GM18505 (cell line): ENCODE data around the gene ABCA7.
A peak's percentile ranks its signal among the peaks of the same experiment; 100 is the strongest.
"Not testable (repeated sequence)": the region's sequence is repeated elsewhere in the genome, so short reads cannot be mapped to it uniquely, and the experiment has no call there.

ENCODE experiments used
- ATAC-seq: cut with Tn5 transposase; IDR thresholded peaks from one replicate; pipeline ENCODE4 v1.9.1; 2021; ENCODE audit not compliant: unreplicated experiment
- POLR2A ChIP-seq: IDR thresholded peaks from 4 replicates; pipeline ENCODE4 v1.6.1; 2011; ENCODE audit warnings: borderline replicate concordance; ENCODE audit not compliant: insufficient read depth, insufficient read length; ENCODE audit errors: extremely low read depth

Gene ABCA7

DNA sequence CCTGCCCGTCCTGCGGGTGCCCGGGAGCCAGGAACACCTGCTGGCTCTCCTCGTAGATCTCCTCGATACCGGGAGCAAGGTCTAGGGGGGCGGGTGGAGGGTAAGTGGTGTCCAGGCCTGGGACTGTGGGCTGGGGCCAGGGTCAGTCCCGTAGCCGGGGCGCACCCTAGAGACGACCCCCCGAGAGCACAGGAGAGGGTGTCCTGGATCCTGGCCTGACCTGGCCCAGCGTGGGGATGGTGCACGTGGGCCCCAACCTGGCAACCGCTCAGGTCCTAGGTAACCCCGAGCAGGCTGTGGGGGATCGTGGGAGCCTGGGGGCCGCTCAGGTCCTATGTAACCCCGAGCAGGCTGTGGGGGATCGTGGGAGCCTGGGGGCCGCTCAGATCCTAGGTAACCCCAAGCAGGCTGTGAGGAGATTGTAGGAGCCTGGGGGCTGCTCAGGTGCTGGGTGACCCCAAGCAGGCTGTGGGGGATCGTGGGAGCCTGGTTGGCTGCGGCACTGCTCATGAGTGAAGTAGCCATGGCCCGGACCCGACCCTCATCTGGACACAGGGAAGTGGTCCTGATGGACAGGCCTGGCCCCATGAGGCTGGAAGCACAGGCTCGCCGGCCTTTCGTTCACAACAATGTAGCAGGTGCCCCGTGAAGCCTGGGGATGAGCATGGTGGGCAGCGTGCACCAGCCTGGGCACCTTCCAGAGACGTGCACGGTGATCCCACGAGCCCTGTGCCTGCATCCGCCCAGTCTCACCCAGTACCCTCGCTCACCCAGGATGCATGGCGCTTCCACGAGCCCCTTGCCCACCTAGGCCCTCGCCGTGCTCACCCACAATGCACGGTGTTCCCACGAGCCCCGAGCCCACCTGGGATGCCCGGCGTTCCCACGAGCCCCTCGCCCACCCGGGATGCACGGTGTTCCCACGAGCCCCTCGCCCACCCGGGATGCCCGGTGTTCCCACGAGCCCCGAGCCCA is 70.1 kb downstream of the ABCA7 start:
- ATAC-seq: no peak
- TF ChIP-seq POLR2A: no peak

DNA sequence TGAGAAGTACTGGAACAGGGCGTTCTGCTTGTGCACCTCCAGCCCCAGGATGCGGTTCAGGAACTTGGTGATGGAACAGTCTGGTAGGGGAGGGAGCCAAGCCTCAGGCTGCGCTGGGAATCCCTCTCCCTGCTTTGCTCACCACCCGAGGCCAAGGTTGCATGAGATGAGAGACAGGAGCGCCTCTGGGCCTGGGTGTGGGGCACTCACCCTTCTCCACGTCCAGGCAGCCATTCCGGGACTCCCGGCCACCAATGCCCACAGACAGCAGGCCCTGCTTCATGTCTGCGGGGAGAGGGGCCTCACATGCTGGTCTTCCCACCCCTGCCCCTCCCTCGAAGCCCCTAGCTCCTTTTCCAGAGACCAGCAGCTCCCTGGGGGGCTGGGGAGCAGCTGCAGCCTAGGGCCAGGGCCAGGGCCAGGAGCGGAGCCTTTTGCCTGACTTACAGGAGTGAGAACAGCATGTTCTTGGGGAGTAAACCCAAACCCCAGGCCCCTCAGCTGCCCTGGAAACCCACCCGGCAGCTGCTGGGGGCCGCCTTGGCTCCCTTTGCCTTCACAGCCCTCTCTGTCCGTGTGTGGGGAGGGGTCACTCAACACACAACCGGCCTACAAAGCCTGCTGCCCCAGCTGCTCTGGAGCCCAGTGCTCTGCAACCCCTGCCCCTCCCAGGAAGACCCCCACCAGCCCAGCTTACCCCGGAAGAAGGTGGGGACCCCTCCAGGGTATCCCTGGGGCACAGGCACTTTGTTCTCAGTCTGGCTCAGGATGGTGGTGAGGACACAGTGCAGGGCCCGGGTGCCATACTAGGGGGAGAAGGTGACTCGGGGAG is 71.1 kb downstream of the ABCA7 start:
- TF ChIP-seq POLR2A: no peak
- ATAC-seq: no peak

DNA sequence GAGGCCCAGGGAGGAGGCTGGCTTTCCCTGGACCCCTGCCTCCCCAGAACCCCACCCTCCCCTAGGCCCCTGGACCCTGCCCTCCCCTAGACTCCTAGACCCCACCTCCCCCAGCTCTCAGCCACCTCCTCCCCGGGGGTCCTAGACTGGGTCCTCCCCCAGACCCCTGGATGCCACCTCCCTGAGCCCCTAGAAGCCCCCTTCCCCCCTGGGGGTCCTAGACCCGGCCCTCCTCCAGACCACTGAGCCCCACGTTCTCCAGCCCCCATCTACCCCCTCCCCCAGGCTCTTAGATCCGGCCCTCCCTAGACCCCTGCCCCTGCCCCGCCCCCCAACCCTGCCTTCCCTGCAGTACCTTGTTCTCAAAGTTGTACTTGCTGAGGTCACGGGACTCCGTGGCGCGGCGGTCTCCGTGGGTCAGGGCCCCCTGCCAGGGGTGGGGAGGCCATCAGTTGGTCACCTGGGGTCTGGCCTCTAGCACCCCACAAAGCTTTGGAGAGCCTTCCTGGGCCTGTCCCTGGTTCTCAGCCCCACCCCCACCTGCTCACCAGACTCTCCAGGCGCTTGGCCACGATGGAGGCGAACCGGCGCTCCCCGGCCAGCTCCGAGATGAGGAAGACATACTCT is 71.8 kb downstream of the ABCA7 start:
- ATAC-seq: no peak
- TF ChIP-seq POLR2A: no peak

DNA sequence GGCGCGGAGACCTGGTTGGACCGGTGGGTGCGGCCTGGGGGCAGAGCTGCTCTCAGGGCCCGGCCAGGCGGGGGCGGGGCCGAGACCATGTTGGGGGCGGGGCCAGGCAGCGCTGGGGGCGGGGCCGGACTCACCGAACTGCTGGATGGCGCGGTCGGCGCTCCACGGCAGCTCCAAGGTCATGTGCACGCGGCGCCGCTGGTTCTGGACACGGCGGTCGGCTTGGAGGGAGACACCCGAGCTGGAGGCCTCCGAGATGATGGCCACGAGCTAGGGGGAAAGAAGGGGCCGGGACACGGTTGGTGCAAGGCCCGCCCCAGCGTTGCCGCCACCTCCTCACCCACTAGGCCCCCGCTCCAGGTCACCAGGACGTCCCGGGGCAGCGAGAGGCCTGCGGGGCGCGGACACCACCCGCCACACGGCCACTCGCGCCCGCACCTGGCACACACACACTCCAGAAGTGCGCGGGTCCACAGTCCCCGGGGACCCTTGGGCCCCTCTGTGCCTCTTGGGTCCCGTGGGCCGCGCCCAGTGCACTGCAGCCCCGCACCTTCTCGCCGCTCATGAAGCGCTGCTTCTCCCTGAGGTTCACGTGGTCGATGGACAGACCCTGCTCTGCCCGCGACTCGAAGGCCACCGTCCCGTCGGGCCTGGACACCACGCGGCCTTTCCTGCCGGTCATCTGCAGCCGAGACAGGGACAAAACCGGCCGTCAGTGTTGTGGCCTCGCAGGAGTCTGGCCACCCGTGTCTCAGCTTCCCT is 72.5 kb downstream of the ABCA7 start:
- no peak for ATAC-seq

DNA sequence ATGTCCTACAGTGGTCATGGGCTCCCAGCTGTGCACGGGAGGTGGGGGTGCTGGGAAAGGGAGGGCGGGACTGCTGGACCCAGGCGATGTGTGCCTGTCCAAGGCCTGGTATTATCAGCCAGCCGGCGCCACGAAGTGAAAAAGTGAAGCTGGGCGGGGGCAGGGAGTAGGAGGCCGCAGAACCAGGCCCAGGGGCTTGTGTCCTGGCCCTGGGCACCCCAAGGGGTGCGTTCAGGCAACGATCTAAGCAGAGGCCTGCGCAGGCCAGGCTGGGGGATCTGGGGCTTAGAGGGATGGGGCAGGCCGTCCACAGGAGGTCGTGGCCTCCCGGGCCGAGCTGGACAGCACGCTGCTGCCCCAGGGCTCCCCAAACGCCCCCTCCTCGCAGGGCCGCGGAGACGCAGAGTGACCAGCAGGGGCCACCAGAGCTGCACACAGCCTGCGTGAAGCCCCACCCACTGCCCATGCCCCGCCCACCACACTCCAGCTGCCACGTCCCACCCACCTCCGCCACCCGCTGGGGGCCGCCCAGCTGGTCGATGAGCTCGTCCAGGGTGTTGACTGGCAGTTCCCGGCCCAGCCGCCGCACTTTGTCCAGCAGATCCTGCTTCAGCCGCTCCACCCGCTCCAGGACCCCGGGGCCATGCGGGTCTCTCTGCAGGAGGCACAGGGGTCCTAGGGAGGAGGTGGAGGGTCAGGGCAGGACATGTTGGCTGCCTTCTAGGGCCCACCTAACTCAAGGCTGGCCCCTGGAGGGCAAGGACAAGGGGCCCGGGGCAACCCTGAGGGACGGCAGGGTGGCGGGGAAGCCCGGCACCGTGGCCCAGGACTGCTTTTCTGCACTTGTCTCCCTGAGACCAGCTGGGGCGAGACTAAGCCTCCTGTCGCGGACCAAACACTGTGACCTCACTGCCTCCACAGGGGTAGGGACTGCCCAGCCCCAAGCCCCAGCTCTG is 73.4 kb downstream of the ABCA7 start:
- peak; percentile 46 for ATAC-seq
- no peak for TF ChIP-seq POLR2A

More for the DNA sequence above, 72.5 kb downstream of the ABCA7 start:
- no peak for TF ChIP-seq POLR2A

DNA sequence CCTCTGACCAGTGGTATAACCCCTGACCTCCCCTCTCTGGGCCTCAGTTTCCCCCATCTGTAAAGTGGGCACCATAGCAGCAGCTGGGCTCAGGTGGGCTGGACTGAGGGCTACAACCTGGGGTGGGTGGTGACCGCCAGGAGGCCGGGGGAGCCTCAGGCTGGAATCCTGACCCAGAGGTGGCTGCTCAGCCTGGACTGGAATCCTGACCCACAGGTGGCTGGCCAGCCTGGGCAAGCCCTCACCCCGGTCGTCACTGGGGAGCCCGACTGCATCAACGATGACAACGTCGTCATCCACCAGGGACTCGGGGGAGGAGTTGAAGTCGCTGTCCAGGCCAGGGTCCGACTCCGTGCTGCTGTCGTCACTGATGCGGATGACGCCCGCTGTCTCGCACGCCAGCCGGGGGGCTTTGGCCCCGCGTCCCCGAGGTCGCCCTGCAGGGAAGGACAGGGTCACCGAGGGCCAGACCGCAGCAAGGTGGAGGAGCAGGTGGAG is 74.1 kb downstream of the ABCA7 start:
- no peak for TF ChIP-seq POLR2A
- ATAC-seq: no peak

DNA sequence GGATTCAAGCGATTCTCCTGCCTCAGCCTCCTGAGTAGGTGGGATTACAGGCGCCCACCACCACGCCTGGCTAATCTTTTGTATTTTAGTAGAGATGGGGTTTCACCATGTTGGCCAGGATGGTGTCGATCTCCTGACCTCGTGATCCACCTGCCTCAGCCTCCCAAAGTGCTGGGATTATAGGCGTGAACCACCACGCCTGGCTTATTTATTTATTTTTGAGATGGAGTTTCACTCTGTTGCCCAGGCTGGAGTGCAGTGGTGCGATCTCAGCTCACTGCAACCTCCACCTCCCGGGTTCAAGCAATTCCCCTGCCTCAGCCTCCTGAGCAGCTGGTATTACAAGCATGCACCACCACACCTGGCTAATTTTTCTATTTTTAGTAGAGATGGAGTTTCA is 74.8 kb downstream of the ABCA7 start:
- ATAC-seq: not testable (repeated sequence)
